Measurements from ENCODE around the gene SPIB. TPM values are rescaled to one million over a fixed set of nuclear protein-coding genes. Genes with fewer than 3 reads are reported as not detected.

The SPIB gene
- total RNA-seq, 1 donor, result not detected

DNA sequence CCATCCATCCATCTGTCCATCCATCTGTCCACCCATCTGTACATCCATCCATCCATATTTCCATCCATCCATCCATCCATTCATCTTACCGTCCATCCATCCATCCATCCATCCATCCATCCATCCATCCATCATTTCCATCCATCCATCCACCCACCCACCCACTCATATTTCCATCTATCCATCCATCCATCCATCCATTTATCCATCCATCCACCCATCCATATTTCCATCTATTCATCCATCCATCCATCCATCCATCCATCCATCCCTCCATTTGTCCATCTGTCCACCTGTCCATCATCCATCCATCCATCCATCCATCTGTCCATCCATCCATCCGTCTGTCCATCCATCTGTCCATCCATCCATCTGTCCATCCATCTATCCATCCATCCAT, 37.3 kb downstream of the SPIB start:
- no peak overlapping the region for H3K4me3 ChIP-seq (ENCODE audit: low read depth, low read length)
- DNase-seq (ENCODE audit: low read depth), result no peak
- TF ChIP-seq, protein P1, sequence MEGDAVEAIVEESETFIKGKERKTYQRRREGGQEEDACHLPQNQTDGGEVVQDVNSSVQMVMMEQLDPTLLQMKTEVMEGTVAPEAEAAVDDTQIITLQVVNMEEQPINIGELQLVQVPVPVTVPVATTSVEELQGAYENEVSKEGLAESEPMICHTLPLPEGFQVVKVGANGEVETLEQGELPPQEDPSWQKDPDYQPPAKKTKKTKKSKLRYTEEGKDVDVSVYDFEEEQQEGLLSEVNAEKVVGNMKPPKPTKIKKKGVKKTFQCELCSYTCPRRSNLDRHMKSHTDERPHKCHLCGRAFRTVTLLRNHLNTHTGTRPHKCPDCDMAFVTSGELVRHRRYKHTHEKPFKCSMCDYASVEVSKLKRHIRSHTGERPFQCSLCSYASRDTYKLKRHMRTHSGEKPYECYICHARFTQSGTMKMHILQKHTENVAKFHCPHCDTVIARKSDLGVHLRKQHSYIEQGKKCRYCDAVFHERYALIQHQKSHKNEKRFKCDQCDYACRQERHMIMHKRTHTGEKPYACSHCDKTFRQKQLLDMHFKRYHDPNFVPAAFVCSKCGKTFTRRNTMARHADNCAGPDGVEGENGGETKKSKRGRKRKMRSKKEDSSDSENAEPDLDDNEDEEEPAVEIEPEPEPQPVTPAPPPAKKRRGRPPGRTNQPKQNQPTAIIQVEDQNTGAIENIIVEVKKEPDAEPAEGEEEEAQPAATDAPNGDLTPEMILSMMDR (IDR thresholded peaks at IDR 0.05; ENCODE audit: insufficient read depth, low read length), result no peak

DNA sequence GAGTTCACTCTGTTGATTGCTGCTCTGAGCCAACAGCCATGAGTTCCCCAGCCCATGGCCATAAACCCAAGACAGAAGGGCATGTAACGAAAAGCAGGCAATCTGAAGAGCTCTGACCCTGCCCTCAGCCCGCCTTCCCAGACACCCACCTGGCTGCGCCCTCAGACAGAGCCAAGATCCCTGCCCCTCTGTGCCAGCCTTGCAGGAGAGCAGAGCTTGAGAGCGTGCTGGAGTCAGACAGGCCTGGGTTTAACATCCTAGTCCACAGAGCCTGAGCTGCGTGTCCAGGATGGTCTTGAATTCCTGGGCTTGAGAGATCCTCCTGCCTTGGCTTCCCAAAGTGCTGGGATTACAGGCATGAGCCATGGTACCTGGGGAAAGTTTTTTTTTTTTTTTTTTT, 38.6 kb downstream of the SPIB start:
- no peak for DNase-seq (ENCODE audit: low read depth)
- TF ChIP-seq, protein P1 (IDR thresholded peaks at IDR 0.05; ENCODE audit: insufficient read depth, low read length), result no peak
- no peak overlapping the region for H3K4me3 ChIP-seq (ENCODE audit: low read depth, low read length)

DNA sequence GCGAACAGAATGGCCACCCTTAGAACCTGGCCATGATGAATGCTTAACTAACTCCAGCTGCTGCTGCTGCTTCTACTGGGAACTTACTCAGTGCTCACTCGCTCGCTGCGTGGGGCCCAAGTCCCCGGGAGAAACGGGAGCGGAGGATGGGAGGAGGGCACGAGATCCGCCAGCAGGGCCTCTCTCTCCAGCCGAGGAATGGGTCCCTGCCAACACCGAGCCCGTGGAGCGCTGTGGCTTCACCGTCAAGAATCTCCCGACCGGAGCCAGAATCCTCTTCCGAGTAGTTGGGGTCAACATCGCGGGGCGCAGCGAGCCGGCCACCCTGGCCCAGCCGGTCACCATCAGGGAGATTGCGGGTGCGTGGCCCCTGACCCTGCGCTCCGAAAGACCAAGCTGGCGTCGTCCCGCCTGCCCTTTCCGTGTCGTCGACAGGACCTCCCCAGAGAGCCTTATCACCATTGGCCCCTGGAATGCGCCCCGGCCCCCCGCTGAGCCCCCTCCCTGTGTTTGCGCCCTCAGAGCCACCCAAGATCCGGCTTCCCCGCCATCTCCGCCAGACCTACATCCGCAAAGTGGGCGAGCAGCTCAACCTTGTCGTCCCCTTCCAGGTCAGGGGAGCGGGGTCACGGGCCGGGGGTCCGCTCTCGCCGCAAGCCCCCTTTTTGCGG, 39.8 kb downstream of the SPIB start:
- H3K4me3 ChIP-seq (ENCODE audit: low read depth, low read length), result no peak overlapping the region
- TF ChIP-seq, protein P1 (IDR thresholded peaks at IDR 0.05; ENCODE audit: insufficient read depth, low read length), result no peak
- peak; percentile 6 for DNase-seq (ENCODE audit: low read depth)

DNA sequence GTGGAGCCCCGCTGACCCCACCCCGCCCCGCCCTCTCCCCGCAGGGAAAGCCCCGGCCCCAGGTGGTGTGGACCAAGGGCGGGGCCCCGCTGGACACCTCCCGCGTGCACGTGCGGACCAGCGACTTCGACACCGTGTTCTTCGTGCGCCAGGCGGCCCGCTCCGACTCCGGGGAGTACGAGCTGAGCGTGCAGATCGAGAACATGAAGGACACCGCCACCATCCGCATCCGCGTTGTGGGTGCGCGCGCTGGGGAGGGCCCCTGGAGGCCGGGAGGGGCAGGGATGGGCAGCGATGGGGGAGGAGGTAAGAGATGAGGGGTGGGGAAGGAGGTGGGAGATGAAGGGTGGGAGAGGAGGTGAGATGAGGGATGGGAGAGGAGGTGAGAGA, 40.3 kb downstream of the SPIB start:
- H3K4me3 ChIP-seq (ENCODE audit: low read depth, low read length), result no peak overlapping the region
- TF ChIP-seq, protein P1 (IDR thresholded peaks at IDR 0.05; ENCODE audit: insufficient read depth, low read length), result no peak
- DNase-seq (ENCODE audit: low read depth), result no peak

DNA sequence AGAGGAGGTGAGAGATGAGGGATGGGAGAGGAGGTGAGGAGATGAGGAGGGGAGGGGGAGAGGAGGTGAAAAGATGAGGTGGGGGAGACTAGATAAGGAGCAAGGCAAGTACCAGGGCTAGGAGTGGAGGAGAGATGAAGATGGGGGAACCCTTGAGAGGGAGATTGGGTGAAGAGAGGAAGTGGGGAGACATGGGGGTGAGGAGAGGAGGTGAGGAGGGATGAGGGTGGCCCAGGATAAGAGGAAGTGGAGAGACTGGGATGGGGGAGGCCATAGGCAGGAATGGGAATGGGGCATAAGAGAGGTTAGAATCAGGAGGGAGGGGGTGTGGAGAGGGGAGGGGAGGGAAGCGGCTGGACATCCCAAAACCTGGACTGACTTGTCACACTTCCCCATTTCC, 40.9 kb downstream of the SPIB start:
- DNase-seq (ENCODE audit: low read depth), result no peak
- H3K4me3 ChIP-seq (ENCODE audit: low read depth, low read length), result no peak overlapping the region
- TF ChIP-seq, protein P1 (IDR thresholded peaks at IDR 0.05; ENCODE audit: insufficient read depth, low read length), result no peak

DNA sequence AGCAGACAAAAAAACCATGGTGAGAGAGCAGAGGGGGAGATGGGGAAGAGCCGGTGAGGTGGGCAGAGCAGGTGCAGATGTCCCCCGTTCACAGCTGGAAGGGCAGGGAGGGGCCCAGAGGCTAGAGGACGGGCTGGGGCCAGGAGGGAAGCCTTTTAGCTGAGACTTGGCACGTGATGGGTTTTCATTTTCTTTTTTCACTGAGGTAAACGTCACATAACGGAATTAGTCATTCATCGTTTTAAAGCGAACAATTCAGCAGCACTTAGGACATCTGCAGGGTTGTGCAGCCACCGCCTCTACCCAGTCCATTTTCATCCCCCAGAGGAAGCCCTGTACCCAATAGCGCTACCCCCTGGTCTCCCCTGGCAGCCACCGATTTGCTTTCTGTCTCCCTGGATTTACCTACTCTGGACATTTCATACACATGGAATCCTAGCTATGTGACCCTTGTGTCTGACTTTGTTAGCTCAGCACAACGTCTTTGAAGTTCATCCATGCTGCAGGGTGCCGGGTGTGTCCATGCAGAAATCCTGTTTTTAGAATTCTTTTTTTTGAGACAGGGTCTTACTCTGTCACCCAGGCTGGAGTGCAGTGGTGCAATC, 41.5 kb downstream of the SPIB start:
- TF ChIP-seq, protein P1 (IDR thresholded peaks at IDR 0.05; ENCODE audit: insufficient read depth, low read length), result no peak

More for the DNA sequence above, 41.5 kb downstream of the SPIB start:
- no peak overlapping the region for H3K4me3 ChIP-seq (ENCODE audit: low read depth, low read length)
- DNase-seq (ENCODE audit: low read depth), result peak; percentile 43

Measured in fibroblast of the aortic adventitia (primary cell).